Spinal cord (tissue), 10 donors: ENCODE results near the gene MTHFD1L. TPM values are rescaled to one million over a fixed set of nuclear protein-coding genes. Genes with fewer than 3 reads are reported as not detected.
A peak's percentile ranks its signal among the peaks of the same experiment; 100 is the strongest.
"Not testable (repeated sequence)": the region's sequence is repeated elsewhere in the genome, so short reads cannot be mapped to it uniquely, and the experiment has no call there.

Experiments used
- DNase-seq, 6 donors: peaks; one replicate each; pipeline versions ENCODE4 v3.0.0 to v3.0.0-alpha.2; 2013 to 2015; ENCODE audit warnings: low spot score in 6 of 6, low read depth in 4 of 6
- H3K27ac ChIP-seq: one replicate; pipeline ENCODE4 v1.5.1; 2013; ENCODE audit warnings: low read depth, low read length, control low read depth
- H3K27me3 ChIP-seq: one replicate; pipeline ENCODE4 v1.6.1; 2013; ENCODE audit warnings: low read length; ENCODE audit not compliant: control insufficient read depth, insufficient read depth
- H3K36me3 ChIP-seq: one replicate; pipeline ENCODE4 v1.6.1; 2013; ENCODE audit warnings: low read length; ENCODE audit not compliant: control insufficient read depth, insufficient read depth
- H3K4me1 ChIP-seq: one replicate; pipeline ENCODE4 v1.6.1; 2013; ENCODE audit warnings: low read length; ENCODE audit not compliant: control insufficient read depth, insufficient read depth
- H3K4me3 ChIP-seq: one replicate; pipeline ENCODE4 v1.5.1; 2013; ENCODE audit warnings: low read depth, low read length, control low read depth
- H3K9me3 ChIP-seq: one replicate; pipeline ENCODE4 v1.6.1; 2013; ENCODE audit warnings: low read length; ENCODE audit not compliant: control insufficient read depth, insufficient read depth
- WGBS: methylation state at CpG from one replicate; pipeline ENCODE4 v1.1.5; 2013; ENCODE audit warnings: missing lambda C conversion rate; ENCODE audit not compliant: insufficient coverage; 5-methylcytosine and 5-hydroxymethylcytosine counted together
- polyA plus RNA-seq, 2 donors: library from polyadenylated mRNA; unstranded; fragments of 120-200 nt; gene quantifications; one replicate each; pipeline ENCODE4 v1.2.1, GENCODE V29; 2013; ENCODE audit not compliant: insufficient read length in 2 of 2
- total RNA-seq, 2 donors: library from RNA; depleted of rRNA in 1 of 2; stranded (reverse); fragments of 120-200 nt in 1 of 2; fragments of >200 nt in 1 of 2; gene quantifications; one replicate each; pipeline versions ENCODE4 v1.2.3 to v1.2.4, GENCODE V29; 2013 to 2014
- donor health status: healthy.

The MTHFD1L gene
- total and polyA plus RNA-seq, 4 donors: 15.0 to 21.6 (median 17.8) TPM

DNA sequence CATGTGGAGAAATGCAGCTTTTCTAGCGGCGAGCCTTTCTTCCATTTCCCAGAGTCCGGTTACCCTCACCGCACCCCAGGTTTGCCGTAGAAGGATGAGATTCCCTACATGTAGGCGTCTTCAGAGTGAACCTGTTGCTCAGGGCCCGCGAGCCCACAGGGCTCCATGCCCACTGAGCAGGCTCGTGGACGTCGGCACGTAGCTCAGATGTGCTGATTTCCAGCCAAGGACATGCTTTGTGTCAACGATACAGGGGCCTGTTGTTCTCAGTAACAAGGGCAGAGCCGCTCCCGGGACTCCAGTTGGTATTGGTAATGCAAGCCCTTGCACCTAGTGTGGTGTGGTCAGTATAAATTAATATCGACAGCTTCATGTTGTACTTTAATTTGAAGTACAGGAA, 159.6 kb downstream of the MTHFD1L start:
- WGBS: 49% methylated on average over 14 of the region's 16 CpGs
- no peaks in the 10 kb centered on the region for H3K36me3 ChIP-seq
- no peak overlapping the region for H3K27ac ChIP-seq
- DNase-seq: peak in 2 of 6 donors; percentile 52 to 72
- H3K27me3 ChIP-seq: no peaks in the 10 kb centered on the region
- no peak overlapping the region for H3K4me3 ChIP-seq
- H3K4me1 ChIP-seq: peaks cover 8% of the 10 kb centered on the region
- peaks cover 2% of the 10 kb centered on the region for H3K9me3 ChIP-seq

DNA sequence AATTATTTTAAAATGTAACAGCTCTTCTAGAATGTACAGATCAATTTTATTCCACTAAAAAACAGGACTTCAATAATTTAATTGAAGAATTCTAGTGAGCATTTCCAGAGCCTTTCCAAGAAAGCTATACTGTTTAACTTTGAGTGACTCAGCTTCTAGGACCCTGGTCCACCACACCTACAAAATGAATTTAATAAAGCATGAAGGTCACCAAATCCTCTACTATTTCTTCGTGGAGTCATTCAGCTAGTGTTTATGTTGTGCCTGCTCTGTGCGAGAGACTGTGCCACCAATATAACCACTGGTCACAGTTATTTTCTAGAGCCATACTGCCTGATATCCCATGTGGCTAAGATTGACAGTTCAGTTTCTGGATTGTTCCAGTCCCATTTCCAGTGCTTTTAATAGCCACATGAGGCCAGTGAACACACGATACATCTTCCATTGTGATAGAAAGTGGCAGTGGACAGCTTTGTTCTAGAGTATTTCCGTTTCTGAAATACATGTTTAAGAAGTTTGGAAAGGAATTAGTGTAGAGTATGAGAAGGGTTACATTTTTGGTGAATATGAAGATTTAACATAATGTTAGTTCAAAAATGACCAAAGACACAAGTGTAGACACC, 160.7 kb downstream of the MTHFD1L start:
- DNase-seq: no peak
- Histone ChIP-seq H3K4me1 (peaks cover 6% of the 10 kb centered on the region), H3K27me3 (no peaks in the 10 kb centered on the region), H3K27ac (no peak overlapping the region), H3K36me3 (no peaks in the 10 kb centered on the region), H3K9me3 (peaks cover 2% of the 10 kb centered on the region), H3K4me3 (no peak overlapping the region)
- 88% methylated on average over 2 of the region's 4 CpGs for WGBS

DNA sequence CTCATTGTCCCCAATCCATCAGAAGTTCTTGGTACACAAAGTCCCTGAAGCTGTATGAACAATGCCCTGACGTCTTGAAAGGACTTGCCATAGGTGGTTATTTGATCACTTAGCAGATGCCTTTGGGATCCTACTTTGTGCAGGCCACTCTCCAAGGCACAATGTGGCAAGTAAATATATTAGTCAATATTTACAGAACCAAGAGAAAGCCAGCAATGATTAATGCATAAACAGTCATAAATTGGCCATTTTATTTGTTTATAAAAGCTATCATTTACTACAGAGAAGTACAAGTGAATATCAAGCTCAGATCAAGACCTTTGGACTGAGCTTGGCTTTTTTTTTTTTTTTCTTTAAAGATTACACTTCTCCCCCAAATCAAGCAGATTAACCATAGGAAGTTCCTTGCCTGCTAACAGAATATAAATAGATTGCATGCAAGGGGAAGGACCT, 161.8 kb downstream of the MTHFD1L start:
- no CpG with 5 or more reads among the region's 1 CpG for WGBS
- DNase-seq: no peak
- Histone ChIP-seq H3K4me3 (no peak overlapping the region), H3K4me1 (peaks cover 6% of the 10 kb centered on the region), H3K36me3 (no peaks in the 10 kb centered on the region), H3K27me3 (no peaks in the 10 kb centered on the region), H3K27ac (no peak overlapping the region), H3K9me3 (peaks cover 2% of the 10 kb centered on the region)

DNA sequence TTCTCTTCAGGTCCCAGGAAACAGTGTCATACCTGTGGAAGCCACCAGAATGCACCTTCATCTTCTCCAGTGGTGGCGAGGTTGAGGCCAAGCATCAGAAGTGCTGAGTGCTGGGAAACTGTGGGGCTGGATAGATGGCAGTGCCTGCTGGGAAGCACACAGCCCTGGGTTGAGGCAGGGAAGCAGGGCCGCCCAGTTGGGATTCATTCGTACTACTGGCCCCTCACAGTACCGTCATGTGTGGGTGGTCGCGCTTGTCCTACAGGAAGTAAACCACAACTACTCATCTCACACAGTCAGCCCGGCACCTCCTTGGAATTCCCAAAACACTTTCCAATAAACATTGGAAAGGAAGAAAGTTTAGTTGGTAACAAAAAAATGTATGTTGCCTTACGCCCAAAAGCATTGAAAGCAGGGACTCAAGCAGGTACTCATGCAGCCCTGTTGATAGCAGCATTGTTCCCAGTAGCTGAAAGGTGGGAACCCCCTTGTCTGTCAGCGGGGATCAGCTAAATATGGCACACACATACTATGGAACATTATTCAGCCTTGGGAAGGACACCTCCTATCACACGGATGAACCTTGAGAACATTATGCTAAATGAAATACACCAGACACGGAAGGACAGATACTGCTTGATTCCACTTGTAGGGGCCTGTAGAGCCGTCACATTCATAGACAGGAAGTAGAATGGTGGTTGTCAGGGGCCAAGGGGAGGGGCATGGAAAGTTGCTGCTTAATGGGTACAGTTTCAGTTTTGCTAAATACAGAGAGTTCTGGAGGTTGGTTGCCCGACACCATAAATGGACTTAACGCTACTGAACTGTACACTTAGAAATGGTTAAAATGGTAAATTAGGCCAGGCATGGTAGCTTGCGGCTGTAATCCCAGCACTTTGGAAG, 162.7 kb downstream of the MTHFD1L start:
- Histone ChIP-seq H3K36me3 (no peaks in the 10 kb centered on the region), H3K27ac (no peak overlapping the region), H3K9me3 (peaks cover 2% of the 10 kb centered on the region), H3K4me3 (no peak overlapping the region), H3K27me3 (no peaks in the 10 kb centered on the region), H3K4me1 (peaks cover 6% of the 10 kb centered on the region)
- 96% methylated on average over 6 of the region's 15 CpGs for WGBS
- no peak for DNase-seq

DNA sequence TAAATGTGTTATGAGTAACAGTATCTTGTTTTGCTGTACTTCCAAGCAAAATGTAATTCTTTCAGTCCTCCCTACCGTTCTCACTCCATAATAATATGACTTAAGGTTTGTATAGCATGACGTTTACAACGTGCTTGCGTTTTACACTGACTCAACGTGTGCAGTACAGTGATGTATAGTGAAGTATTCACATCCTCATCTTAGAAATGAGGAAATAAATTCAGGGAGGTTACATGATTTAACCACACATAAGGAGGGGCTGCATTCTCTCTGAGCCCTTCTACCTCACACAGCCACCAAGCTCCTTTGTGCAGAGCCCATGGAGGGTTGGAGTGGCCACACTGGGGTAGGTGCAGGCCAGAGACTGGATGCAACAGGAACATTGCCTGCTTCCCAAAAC, 164.5 kb downstream of the MTHFD1L start:
- peaks cover 3% of the 10 kb centered on the region for H3K4me1 ChIP-seq
- H3K9me3 ChIP-seq: peaks cover 2% of the 10 kb centered on the region
- H3K36me3 ChIP-seq: no peaks in the 10 kb centered on the region
- no peaks in the 10 kb centered on the region for H3K27me3 ChIP-seq
- no peak overlapping the region for H3K27ac ChIP-seq
- DNase-seq: no peak
- no CpG with 5 or more reads among the region's 5 CpGs for WGBS
- no peak overlapping the region for H3K4me3 ChIP-seq

DNA sequence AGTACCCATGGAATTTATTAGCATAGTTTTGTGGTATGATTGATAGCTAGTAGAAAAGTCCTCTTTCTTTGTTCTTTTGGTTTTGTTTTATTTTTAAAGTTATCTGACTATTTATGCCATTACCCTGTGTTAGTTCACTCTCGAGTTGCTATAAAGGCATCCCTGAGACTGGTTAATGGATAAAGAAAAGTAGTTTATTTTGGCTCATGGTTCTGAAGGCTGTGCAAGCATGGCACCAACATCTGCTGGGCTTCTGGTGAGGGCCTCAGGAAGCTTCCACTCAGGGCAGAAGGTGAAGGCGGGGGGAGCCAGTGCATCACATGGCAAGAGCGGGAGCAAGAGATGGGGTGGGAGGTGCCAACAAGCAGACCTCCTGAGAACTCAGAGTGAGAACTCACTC, 166.5 kb downstream of the MTHFD1L start:
- H3K4me3 ChIP-seq: no peak overlapping the region
- peaks cover 2% of the 10 kb centered on the region for H3K9me3 ChIP-seq
- H3K27ac ChIP-seq: no peak overlapping the region
- H3K4me1 ChIP-seq: no peaks in the 10 kb centered on the region
- no peaks in the 10 kb centered on the region for H3K27me3 ChIP-seq
- H3K36me3 ChIP-seq: no peaks in the 10 kb centered on the region
- 100% methylated on average over 1 of the region's 3 CpGs for WGBS
- no peak for DNase-seq

DNA sequence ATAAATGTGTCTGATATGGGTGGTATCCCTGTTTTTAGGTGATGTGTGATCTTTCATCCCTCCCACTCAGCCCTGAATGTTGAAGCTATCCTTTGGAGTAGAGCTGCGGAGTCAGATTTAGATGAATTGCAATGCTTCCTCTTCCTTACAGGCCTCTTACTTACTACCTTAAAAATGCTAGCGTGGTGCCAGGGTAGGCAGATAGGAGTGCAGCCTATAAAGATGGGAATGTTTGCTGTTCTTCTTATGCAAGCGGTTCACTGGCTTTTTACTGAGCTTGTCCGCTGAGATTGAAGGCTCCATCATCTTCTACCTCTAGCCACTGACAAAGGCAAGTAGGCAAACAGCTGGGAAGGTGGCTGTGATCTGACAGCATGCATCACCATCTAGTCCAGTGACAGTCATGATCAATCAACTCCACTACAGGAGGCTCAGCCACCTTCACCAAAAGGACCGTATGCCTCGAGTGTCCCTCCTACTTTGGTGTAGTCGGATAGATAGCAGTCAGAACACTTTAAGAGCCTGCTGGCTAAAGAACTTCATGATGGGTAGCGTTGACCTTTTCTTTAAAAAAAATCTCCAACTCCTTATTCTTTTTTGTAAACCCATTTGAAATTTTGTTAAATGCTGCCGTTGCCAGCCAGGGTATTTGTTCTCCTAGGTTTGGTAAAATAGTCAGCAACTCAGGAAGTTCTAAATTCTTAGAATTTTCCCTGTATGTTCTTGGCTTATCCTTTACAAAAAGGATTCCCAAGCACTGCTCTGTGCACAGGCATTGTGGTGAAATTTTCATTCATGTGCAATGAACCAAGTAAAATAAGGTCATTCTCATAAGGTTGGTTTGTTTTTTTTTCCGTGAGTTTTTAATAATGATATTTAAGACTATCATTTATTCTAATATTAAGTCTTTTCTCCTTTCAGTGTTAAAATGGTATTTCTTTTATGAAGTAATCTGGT, 169.6 kb downstream of the MTHFD1L start:
- Histone ChIP-seq H3K27ac (peak overlapping the region; percentile 47), H3K9me3 (no peaks in the 10 kb centered on the region), H3K27me3 (no peaks in the 10 kb centered on the region), H3K4me1 (no peaks in the 10 kb centered on the region), H3K36me3 (no peaks in the 10 kb centered on the region), H3K4me3 (no peak overlapping the region)
- no peak for DNase-seq
- 68% methylated on average over 3 of the region's 10 CpGs for WGBS

DNA sequence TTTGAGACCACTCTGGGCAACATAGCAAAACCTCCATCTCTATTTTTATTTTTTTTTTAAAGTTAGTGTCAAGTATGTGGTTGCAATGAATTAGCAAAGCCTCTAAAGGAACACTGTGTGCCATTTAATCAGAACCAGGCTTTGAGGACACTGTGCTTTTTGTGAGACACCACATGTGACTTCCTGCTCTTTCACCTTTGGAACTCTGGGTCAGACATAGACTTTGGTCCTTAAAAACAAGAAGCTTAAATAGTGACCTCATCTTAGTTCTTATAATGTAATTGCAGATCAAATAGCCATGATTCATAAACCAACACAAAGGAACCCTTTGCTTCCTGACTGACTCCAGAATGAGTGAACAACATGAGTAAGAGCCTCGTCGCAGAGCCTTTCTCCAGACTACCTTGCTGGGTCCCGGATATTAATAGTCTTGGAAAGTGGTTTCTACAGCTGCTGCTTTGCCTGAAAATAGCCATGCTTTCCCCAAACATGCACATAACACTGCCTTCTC, 170.8 kb downstream of the MTHFD1L start:
- WGBS: no CpG with 5 or more reads among the region's 3 CpGs

More for the DNA sequence above, 170.8 kb downstream of the MTHFD1L start:
- H3K4me1 ChIP-seq, H3K9me3 ChIP-seq, H3K4me3 ChIP-seq, H3K36me3 ChIP-seq, H3K27me3 ChIP-seq: not testable (repeated sequence)
- peak overlapping the region; percentile 82 for H3K27ac ChIP-seq
- DNase-seq: peak in 1 of 6 donors; percentile 30
